Activated CD4-positive, alpha-beta T cell treated with anti-CD3 and anti-CD28 coated beads, Interleukin-2, amount 10 ng/mL, durations not matched to agents 7 days and 5 days (primary cell): ENCODE results near the gene TENM3. TPM values are rescaled to one million over a fixed set of nuclear protein-coding genes. Genes with fewer than 3 reads are reported as not detected.

Experiments
- CTCF ChIA-PET: fragments of 350-600 bp; sonication (Branson Sonifier 250); formaldehyde crosslinking; loops from one replicate; lab custom pipeline; 2021; ENCODE audit warnings: antibody characterized with exemption; lab: Charles Lee
- POLR2A ChIA-PET: fragments of 350-600 bp; sonication (Branson Sonifier 250); formaldehyde crosslinking; loops from one replicate; lab custom pipeline; 2021; ENCODE audit warnings: antibody characterized with exemption; lab: Charles Lee
- DNase-seq: peaks from one replicate; pipeline ENCODE4 v3.0.0-alpha.2; 2020
- H3K27ac Mint-ChIP-seq: one replicate; pipeline ENCODE4 v1.8.0; 2021; ENCODE audit warnings: mild to moderate bottlenecking, moderate library complexity, mixed read lengths
- H3K27me3 Mint-ChIP-seq: one replicate; pipeline ENCODE4 v1.8.0; 2021; ENCODE audit warnings: mixed read lengths
- H3K36me3 Mint-ChIP-seq: one replicate; pipeline ENCODE4 v1.8.0; 2021; ENCODE audit warnings: low read depth, mixed read lengths
- H3K4me1 Mint-ChIP-seq: one replicate; pipeline ENCODE4 v1.8.0; 2021; ENCODE audit warnings: mixed read lengths
- H3K4me3 Mint-ChIP-seq: one replicate; pipeline ENCODE4 v1.8.0; 2021; ENCODE audit warnings: mild to moderate bottlenecking, moderate library complexity, mixed read lengths
- H3K9me3 Mint-ChIP-seq: one replicate; pipeline ENCODE4 v1.8.0; 2021; ENCODE audit warnings: mixed read lengths
- total RNA-seq, 2 experiments: library from RNA; stranded (reverse); gene quantifications; one replicate each; pipeline ENCODE4 v1.2.3, GENCODE V29; 2021

Gene TENM3
- total RNA-seq, 2 experiments from 2014 or later: not detected

GRCh38 chr4:182695009-182695408 lies 451.8 kb downstream of the TENM3 start:
- Mint-ChIP-seq H3K27ac (no peak overlapping the region), H3K4me1 (no peaks in the 10 kb centered on the region), H3K27me3 (no peaks in the 10 kb centered on the region), H3K9me3 (no peaks in the 10 kb centered on the region), H3K4me3 (no peak overlapping the region), H3K36me3 (no peaks in the 10 kb centered on the region)
- DNase-seq: no peak
- ChIA-PET CTCF (no interaction called here), POLR2A (no interaction called here)

GRCh38 chr4:182695842-182696241 lies 452.6 kb downstream of the TENM3 start:
- no peak overlapping the region for H3K27ac Mint-ChIP-seq
- H3K9me3 Mint-ChIP-seq: no peaks in the 10 kb centered on the region
- H3K4me3 Mint-ChIP-seq: no peak overlapping the region
- no peaks in the 10 kb centered on the region for H3K36me3 Mint-ChIP-seq
- POLR2A ChIA-PET: no interaction called here
- DNase-seq: no peak
- H3K4me1 Mint-ChIP-seq: no peaks in the 10 kb centered on the region
- CTCF ChIA-PET: no interaction called here
- no peaks in the 10 kb centered on the region for H3K27me3 Mint-ChIP-seq

GRCh38 chr4:182697094-182697493 lies 453.9 kb downstream of the TENM3 start:
- Mint-ChIP-seq H3K4me3 (no peak overlapping the region), H3K9me3 (no peaks in the 10 kb centered on the region), H3K27me3 (no peaks in the 10 kb centered on the region), H3K27ac (no peak overlapping the region), H3K4me1 (no peaks in the 10 kb centered on the region), H3K36me3 (no peaks in the 10 kb centered on the region)
- ChIA-PET POLR2A (no interaction called here), CTCF (no interaction called here)
- DNase-seq: no peak

GRCh38 chr4:182698212-182698611 lies 455.0 kb downstream of the TENM3 start:
- Mint-ChIP-seq H3K4me3 (no peak overlapping the region), H3K27me3 (no peaks in the 10 kb centered on the region), H3K36me3 (no peaks in the 10 kb centered on the region), H3K4me1 (no peaks in the 10 kb centered on the region), H3K9me3 (no peaks in the 10 kb centered on the region), H3K27ac (no peak overlapping the region)
- POLR2A ChIA-PET: no interaction called here
- DNase-seq: no peak
- CTCF ChIA-PET: no interaction called here

GRCh38 chr4:182699201-182699600 lies 456.0 kb downstream of the TENM3 start:
- H3K27ac Mint-ChIP-seq: no peak overlapping the region
- ChIA-PET POLR2A (no interaction called here), CTCF (no interaction called here)
- no peaks in the 10 kb centered on the region for H3K9me3 Mint-ChIP-seq
- H3K27me3 Mint-ChIP-seq: no peaks in the 10 kb centered on the region
- no peak overlapping the region for H3K4me3 Mint-ChIP-seq
- H3K4me1 Mint-ChIP-seq: no peaks in the 10 kb centered on the region
- H3K36me3 Mint-ChIP-seq: no peaks in the 10 kb centered on the region
- DNase-seq: no peak

GRCh38 chr4:182699795-182700194 lies 456.6 kb downstream of the TENM3 start:
- Mint-ChIP-seq H3K36me3 (no peaks in the 10 kb centered on the region), H3K4me1 (no peaks in the 10 kb centered on the region), H3K4me3 (no peak overlapping the region), H3K27ac (no peak overlapping the region), H3K9me3 (no peaks in the 10 kb centered on the region), H3K27me3 (no peaks in the 10 kb centered on the region)
- CTCF ChIA-PET: no interaction called here
- POLR2A ChIA-PET: no interaction called here
- DNase-seq: no peak

GRCh38 chr4:182700362-182701160 lies 457.4 kb downstream of the TENM3 start:
- Mint-ChIP-seq H3K27me3 (no peaks in the 10 kb centered on the region), H3K4me3 (no peak overlapping the region), H3K27ac (no peak overlapping the region), H3K36me3 (no peaks in the 10 kb centered on the region), H3K4me1 (no peaks in the 10 kb centered on the region), H3K9me3 (no peaks in the 10 kb centered on the region)
- DNase-seq: no peak
- POLR2A ChIA-PET: no interaction called here
- CTCF ChIA-PET: no interaction called here

- ChIA-PET POLR2A (no interaction called here), CTCF (interaction anchor here (0.6 kb wide), 1 partner anchor 84 kb away, joined by 3 read pairs; no protein-coding TSS in a partner anchor)
- Mint-ChIP-seq H3K4me3 (no peak overlapping the region), H3K9me3 (no peaks in the 10 kb centered on the region), H3K4me1 (no peaks in the 10 kb centered on the region), H3K27ac (no peak overlapping the region), H3K27me3 (no peaks in the 10 kb centered on the region), H3K36me3 (no peaks in the 10 kb centered on the region)
- no peak for DNase-seq
Observed at GRCh38 chr4:182704077-182704476, 460.9 kb downstream of the TENM3 start.

GRCh38 chr4:182704948-182705347 lies 461.7 kb downstream of the TENM3 start:
- POLR2A ChIA-PET: no interaction called here
- Mint-ChIP-seq H3K4me1 (no peaks in the 10 kb centered on the region), H3K27me3 (no peaks in the 10 kb centered on the region), H3K4me3 (no peak overlapping the region), H3K9me3 (no peaks in the 10 kb centered on the region), H3K36me3 (no peaks in the 10 kb centered on the region), H3K27ac (no peak overlapping the region)
- DNase-seq: no peak
- CTCF ChIA-PET: no interaction called here

- H3K27ac Mint-ChIP-seq: no peak overlapping the region
- H3K4me3 Mint-ChIP-seq: no peak overlapping the region
- no peaks in the 10 kb centered on the region for H3K9me3 Mint-ChIP-seq
- H3K4me1 Mint-ChIP-seq: no peaks in the 10 kb centered on the region
- DNase-seq: no peak
- POLR2A ChIA-PET: no interaction called here
- no peaks in the 10 kb centered on the region for H3K36me3 Mint-ChIP-seq
- H3K27me3 Mint-ChIP-seq: no peaks in the 10 kb centered on the region
- CTCF ChIA-PET: no interaction called here
Observed at GRCh38 chr4:182705389-182705788, 462.2 kb downstream of the TENM3 start.

GRCh38 chr4:182711211-182711610 lies 468.0 kb downstream of the TENM3 start:
- H3K27ac Mint-ChIP-seq: no peak overlapping the region
- H3K4me3 Mint-ChIP-seq: no peak overlapping the region
- ChIA-PET CTCF (no interaction called here), POLR2A (no interaction called here)
- no peaks in the 10 kb centered on the region for H3K4me1 Mint-ChIP-seq
- DNase-seq: no peak
- no peaks in the 10 kb centered on the region for H3K9me3 Mint-ChIP-seq
- H3K27me3 Mint-ChIP-seq: peaks cover 6% of the 10 kb centered on the region
- H3K36me3 Mint-ChIP-seq: no peaks in the 10 kb centered on the region

GRCh38 chr4:182715548-182715947 lies 472.3 kb downstream of the TENM3 start:
- H3K4me3 Mint-ChIP-seq: no peak overlapping the region
- H3K4me1 Mint-ChIP-seq: no peaks in the 10 kb centered on the region
- no peak overlapping the region for H3K27ac Mint-ChIP-seq
- no peaks in the 10 kb centered on the region for H3K36me3 Mint-ChIP-seq
- no peak for DNase-seq
- H3K9me3 Mint-ChIP-seq: no peaks in the 10 kb centered on the region
- POLR2A ChIA-PET: no interaction called here
- peaks cover 8% of the 10 kb centered on the region for H3K27me3 Mint-ChIP-seq
- CTCF ChIA-PET: no interaction called here

- ChIA-PET POLR2A (no interaction called here), CTCF (no interaction called here)
- no peak overlapping the region for H3K4me3 Mint-ChIP-seq
- no peaks in the 10 kb centered on the region for H3K36me3 Mint-ChIP-seq
- H3K4me1 Mint-ChIP-seq: no peaks in the 10 kb centered on the region
- H3K9me3 Mint-ChIP-seq: no peaks in the 10 kb centered on the region
- peaks cover 8% of the 10 kb centered on the region for H3K27me3 Mint-ChIP-seq
- no peak overlapping the region for H3K27ac Mint-ChIP-seq
- no peak for DNase-seq
Observed at GRCh38 chr4:182716192-182716591, 473.0 kb downstream of the TENM3 start.
